K562 (cell line): ENCODE measurements around the gene TRIM24. TPM values are rescaled to one million over a fixed set of nuclear protein-coding genes. Genes with fewer than 3 reads are reported as not detected.

Source experiments
- ATAC-seq: fragments of 200-7000 bp; cut with Tn5 transposase; 3 replicates; pipeline ENCODE4 v1.9.1; 2020; ENCODE audit warnings: moderate library complexity
- BruUV-seq: library from RNA; stranded (reverse); fragments of 400-500 nt; replicated peaks from 2 replicates; lab custom pipeline; 2021; lab: Mats Ljungman, UMichigan
- CTCF ChIA-PET: fragments of 300-600 bp; formaldehyde crosslinking; extraction: SDS; loops from one replicate; lab custom pipeline; 2021; ENCODE audit warnings: low intra/inter-chr PET ratio; lab: Yijun Ruan, JAX
- POLR2A ChIA-PET: fragments of 300-600, 350-650 bp; sonication (Branson Sonifier 250); formaldehyde crosslinking; extraction: SDS; loops from one replicate; lab custom pipeline; 2021; ENCODE audit warnings: antibody characterized with exemption, inconsistent platforms; lab: Yijun Ruan, JAX
- DNase-seq, 4 experiments: peaks; one replicate each; pipeline versions ENCODE4 v3.0.0 to v3.0.0-alpha.2; 2011 to 2018; ENCODE audit warnings: low spot score in 3 of 4, mixed read lengths in 3 of 4; ENCODE audit errors: extremely low read depth in 1 of 4
- FAIRE-seq: peaks from 2 replicates; lab custom pipeline; 2011; peaks lifted over from hg19 to GRCh38; lab: Jason Lieb, UNC
- H2AFZ ChIP-seq: 2 replicates; pipeline ENCODE4 v1.6.0; 2011; ENCODE audit warnings: low read depth, low read length, control low read depth, inconsistent platforms
- H3K27ac ChIP-seq: fragments of 200-600 bp; 3 replicates; pipeline ENCODE4 v1.8.0; 2011; ENCODE audit warnings: low read depth, mild to moderate bottlenecking, control low read depth, inconsistent platforms, low read length, moderate library complexity, mixed read lengths; ENCODE audit errors: extremely low read depth
- H3K27me3 ChIP-seq, 2 experiments: fragments of 300-600 bp in 1 of 2; 2 replicates in 1 of 2; 3 replicates in 1 of 2; pipeline versions ENCODE4 v1.6.0 to v1.8.0; 2011; ENCODE audit warnings: inconsistent platforms in 2 of 2, low read length in 2 of 2, mild to moderate bottlenecking in 1 of 2, mixed read lengths in 1 of 2, moderate library complexity in 1 of 2; ENCODE audit not compliant: control insufficient read depth in 2 of 2, insufficient read depth in 2 of 2
- H3K36me3 ChIP-seq: fragments of 300-600 bp; 3 replicates; pipeline ENCODE4 v1.8.0; 2011; ENCODE audit warnings: mild to moderate bottlenecking, low read length, inconsistent platforms; ENCODE audit not compliant: control insufficient read depth, insufficient read depth
- H3K4me1 ChIP-seq, 2 experiments: fragments of 200-600 bp in 1 of 2; replicated peaks in 1 of 2; 2 replicates in 1 of 2; 3 replicates in 1 of 2; pipeline versions ENCODE4 v1.5.1 to v1.8.0; 2011; ENCODE audit warnings: inconsistent platforms in 2 of 2, low read length in 2 of 2, mild to moderate bottlenecking in 1 of 2, mixed read lengths in 1 of 2, moderate library complexity in 1 of 2; ENCODE audit not compliant: control insufficient read depth in 2 of 2, insufficient read depth in 2 of 2
- H3K4me2 ChIP-seq: 2 replicates; pipeline ENCODE4 v1.6.1; 2011; ENCODE audit warnings: low read length, control low read depth, inconsistent platforms, mixed read lengths; ENCODE audit not compliant: insufficient read depth
- H3K4me3 ChIP-seq: fragments of 200-600 bp; sonication (generic), shearing (Covaris generic); 2 replicates; pipeline ENCODE4 v1.5.1; 2016; ENCODE audit warnings: control low read depth, inconsistent platforms
- H3K79me2 ChIP-seq: fragments of 200-600 bp; 3 replicates; pipeline ENCODE4 v1.8.0; 2011; ENCODE audit warnings: low read length, inconsistent platforms; ENCODE audit not compliant: control insufficient read depth, insufficient read depth
- H3K9ac ChIP-seq, 2 experiments: 2 replicates each; pipeline versions ENCODE4 v1.6.0 to v1.6.1; 2011; ENCODE audit warnings: low read depth in 2 of 2, low read length in 2 of 2, control low read depth in 1 of 2, inconsistent platforms in 1 of 2, mild to moderate bottlenecking in 1 of 2, mixed read lengths in 1 of 2; ENCODE audit not compliant: insufficient read depth in 1 of 2
- H3K9me1 ChIP-seq: one replicate; pipeline ENCODE4 v1.6.0; 2011; ENCODE audit warnings: inconsistent platforms, mild to moderate bottlenecking, low read length, moderate library complexity; ENCODE audit not compliant: control insufficient read depth, insufficient read depth
- H3K9me3 ChIP-seq: replicated peaks from 2 replicates; pipeline ENCODE4 v1.5.1; 2011; ENCODE audit warnings: low read depth, low read length, inconsistent platforms; ENCODE audit not compliant: control insufficient read depth, insufficient read depth
- H4K20me1 ChIP-seq: replicated peaks from 2 replicates; pipeline ENCODE4 v1.6.1; 2011; ENCODE audit warnings: low read length, inconsistent platforms, mixed read lengths; ENCODE audit not compliant: control insufficient read depth, insufficient read depth
- BMI1 ChIP-seq: fragments of 150-350 bp; IDR thresholded peaks from 2 replicates; pipeline ENCODE4 v1.6.1; 2014; ENCODE audit warnings: low read length
- ESRRB ChIP-seq: fragments of 250-450 bp; sonication (Bioruptor Pico); IDR thresholded peaks from 2 replicates; pipeline ENCODE4 v1.5.0; 2020; ENCODE audit warnings: mild to moderate bottlenecking, moderate library complexity, borderline replicate concordance
- ETS2 ChIP-seq: IDR thresholded peaks from 2 replicates; pipeline ENCODE4 v1.6.1; 2016; ENCODE audit warnings: borderline replicate concordance, missing genetic modification characterization, mild to moderate bottlenecking, moderate library complexity, missing compliant biosample characterization; ENCODE audit not compliant: poor library complexity, severe bottlenecking
- MECOM ChIP-seq: fragments of 250-450 bp; sonication (Bioruptor Pico); IDR thresholded peaks from 2 replicates; pipeline ENCODE4 v1.8.0; 2022; ENCODE audit warnings: inconsistent platforms
- POLR2G ChIP-seq: fragments of 200-400 bp; formaldehyde crosslinking; IDR thresholded peaks from 2 replicates; pipeline ENCODE4 v1.6.1; 2017; ENCODE audit warnings: low read depth, mild to moderate bottlenecking, antibody characterized with exemption, low read length, moderate library complexity
- RHOXF2B ChIP-seq: fragments of 250-450 bp; sonication (Bioruptor Pico); conservative IDR thresholded peaks from 2 replicates; pipeline ENCODE4 v1.5.1; 2021
- SMC3 ChIP-seq: conservative IDR thresholded peaks from 2 replicates; pipeline ENCODE4 v1.6.1; 2011; ENCODE audit warnings: low read depth, low read length, improper control_type of control experiment; ENCODE audit not compliant: insufficient read depth
- SP1 ChIP-seq: sonication (generic); formaldehyde crosslinking; IDR thresholded peaks from 2 replicates; pipeline ENCODE4 v1.8.1; 2022; ENCODE audit warnings: mild to moderate bottlenecking, missing genetic modification reagents
- ZBTB33 ChIP-seq: sonication (generic); formaldehyde crosslinking; IDR thresholded peaks from 2 replicates; pipeline ENCODE4 v1.8.1; 2023; ENCODE audit warnings: mild to moderate bottlenecking, missing genetic modification reagents
- ZNF282 ChIP-seq: sonication (generic); formaldehyde crosslinking; IDR thresholded peaks from 2 replicates; pipeline ENCODE4 v1.8.1; 2023; ENCODE audit warnings: missing genetic modification reagents
- WGBS: fragments of 100-300 bp; shearing (Covaris generic); methylation state at CpG from one replicate; pipeline ENCODE4 v1.1.6; 2016; ENCODE audit warnings: low coverage, mixed read lengths; ENCODE audit not compliant: insufficient coverage; ENCODE audit errors: missing lambda C conversion rate; 5-methylcytosine and 5-hydroxymethylcytosine counted together
- in situ Hi-C: fragments of 300-500 bp; cut with MboI; formaldehyde crosslinking; loops from 4 replicates; pipeline ENCODE4 v1.15.0; 2018; ENCODE audit warnings: inconsistent platforms, mixed read lengths
- intact Hi-C: fragments of 100-400 bp; cut with micrococcal nuclease; formaldehyde crosslinking; loops from 2 replicates; pipeline ENCODE4 v1.14.2; 2022
- polyA plus RNA-seq, 8 experiments: library from polyadenylated mRNA; depleted of rRNA in 4 of 8; stranded (reverse) in 5 of 8; unstranded in 3 of 8; fragments of >200 nt; fragmentation: Nextera tagmentation in 2 of 8; fragmentation: Illumina TruSeq in 1 of 8; extraction: Ambion mirVana in 2 of 8; extraction: Trizol in 1 of 8; gene quantifications; 2 replicates each; pipeline versions ENCODE4 v1.2.1 to v1.2.3, GENCODE V29; 2011 to 2014; ENCODE audit warnings: inconsistent platforms in 1 of 8, missing spikeins in 1 of 8
- total RNA-seq, 7 experiments: library from RNA; depleted of rRNA in 6 of 7; stranded (reverse); fragments of >200 nt in 6 of 7; fragmentation: Illumina TruSeq in 2 of 7; extraction: Trizol in 2 of 7; gene quantifications; 2 replicates each; pipeline versions ENCODE4 v1.2.1 to v1.2.3, GENCODE V29; 2011 to 2021; ENCODE audit warnings: low replicate concordance in 1 of 7

TRIM24 gene
- total and polyA plus RNA-seq, 9 of the 15 experiments (the other 6 are each of a cell fraction or from before 2014, with no cell fraction given) = 13.4 to 74.0 (median 41.7) TPM

- TF ChIP-seq ZBTB33 (CRISPR knock-in tag) (no peak), ESRRB (no peak), ZNF282 (no peak), ETS2 (tag) (no peak)
Measured at GRCh38 chr7:138590154-138590553, 130.1 kb downstream of the TRIM24 start (continued).

- FAIRE-seq (no peak), ATAC-seq (no peak), DNase-seq (no peak)
- Histone ChIP-seq H2AFZ (no peak overlapping the region), H3K4me1 (no peaks in the 10 kb centered on the region), H3K9ac (no peak overlapping the region), H4K20me1 (no peaks in the 10 kb centered on the region), H3K36me3 (no peaks in the 10 kb centered on the region), H3K9me1 (no peaks in the 10 kb centered on the region), H3K9me3 (no peaks in the 10 kb centered on the region), H3K27ac (no peak overlapping the region), H3K4me3 (no peak overlapping the region), H3K27me3 (peaks cover 0 to 3% of the 10 kb centered on the region in 2 experiments; a peak in 1 of 5 replicates), H3K4me2 (no peak overlapping the region), H3K79me2 (no peaks in the 10 kb centered on the region)
- no TSS peak for BruUV-seq
- in situ Hi-C loops = no loop called here
- intact Hi-C loops = no loop called here
- ChIA-PET CTCF (no interaction called here), POLR2A (interaction anchor here (0.7 kb wide), 1 partner anchor 570 kb away, joined by 4 read pairs; no protein-coding TSS in a partner anchor)
- 10% methylated on average over 2 of the region's 2 CpGs for WGBS
- TF ChIP-seq SMC3 = no peak
- TF ChIP-seq SP1 (CRISPR knock-in tag) = no peak
- TF ChIP-seq RHOXF2B (CRISPR knock-in tag) = no peak
- TF ChIP-seq BMI1 = no peak
- no peak for TF ChIP-seq POLR2G
- TF ChIP-seq MECOM (CRISPR knock-in tag) = no peak
Measured at GRCh38 chr7:138595454-138595853, 135.4 kb downstream of the TRIM24 start.
